HepG2 (cell line): ENCODE data around the gene MAVS. TPM values are rescaled to one million over a fixed set of nuclear protein-coding genes. Genes with fewer than 3 reads are reported as not detected.
A peak's percentile ranks its signal among the peaks of the same experiment; 100 is the strongest.

Experiments used
- ARNTL ChIP-seq: sonication (generic); formaldehyde crosslinking; IDR thresholded peaks from 2 replicates; pipeline ENCODE4 v1.4.0; 2020; ENCODE audit warnings: mild to moderate bottlenecking, missing genetic modification reagents
- CBX1 ChIP-seq: IDR thresholded peaks from one replicate; pipeline ENCODE4 v1.6.1; 2016; ENCODE audit warnings: antibody characterized with exemption, low read depth
- DR1 ChIP-seq: sonication (generic); formaldehyde crosslinking; IDR thresholded peaks from 2 replicates; pipeline ENCODE4 v1.8.0; 2021; ENCODE audit warnings: mild to moderate bottlenecking, missing genetic modification reagents, inconsistent platforms
- FIP1L1 ChIP-seq: fragments of 200-400 bp; formaldehyde crosslinking; IDR thresholded peaks from 2 replicates; pipeline ENCODE4 v1.6.1; 2018; ENCODE audit warnings: low read depth, mild to moderate bottlenecking, low read length, moderate library complexity, borderline replicate concordance; ENCODE audit not compliant: insufficient read depth
- FLYWCH1 ChIP-seq: sonication (generic); formaldehyde crosslinking; IDR thresholded peaks from 2 replicates; pipeline ENCODE4 v1.8.1; 2023; ENCODE audit warnings: mild to moderate bottlenecking, missing genetic modification reagents
- HOXA3 ChIP-seq: sonication (generic); formaldehyde crosslinking; IDR thresholded peaks from 2 replicates; pipeline ENCODE4 v1.5.0; 2020; ENCODE audit warnings: missing genetic modification reagents
- KLF16 ChIP-seq, 2 experiments: sonication (generic) in 1 of 2; formaldehyde crosslinking in 1 of 2; IDR thresholded peaks; 2 replicates each; pipeline versions ENCODE4 v1.6.1 to v1.8.0; 2016 to 2023; ENCODE audit warnings: missing genetic modification reagents in 2 of 2, missing compliant biosample characterization in 1 of 2
- MXI1 ChIP-seq: IDR thresholded peaks from 3 replicates; pipeline ENCODE4 v1.6.1; 2012; ENCODE audit warnings: low read depth, low read length, inconsistent platforms, borderline replicate concordance
- RAD21 ChIP-seq: fragments of 450-650 bp; formaldehyde crosslinking; IDR thresholded peaks from 2 replicates; pipeline ENCODE4 v1.5.0; 2020; ENCODE audit warnings: mild to moderate bottlenecking
- RARA ChIP-seq: IDR thresholded peaks from 2 replicates; pipeline ENCODE4 v1.6.1; 2016; ENCODE audit warnings: missing genetic modification reagents, missing compliant biosample characterization
- SCMH1 ChIP-seq: sonication (generic); formaldehyde crosslinking; IDR thresholded peaks from 2 replicates; pipeline ENCODE4 v1.9.0; 2021; ENCODE audit warnings: missing genetic modification reagents, mild to moderate bottlenecking, borderline replicate concordance
- SPEN ChIP-seq: sonication (generic); formaldehyde crosslinking; IDR thresholded peaks from 2 replicates; pipeline ENCODE4 v1.5.1; 2020; ENCODE audit warnings: low read depth, mild to moderate bottlenecking, missing genetic modification reagents
- SRSF1 ChIP-seq: fragments of 200-400 bp; formaldehyde crosslinking; optimal IDR thresholded peaks from 2 replicates; pipeline ENCODE3; 2017; ENCODE audit warnings: mild to moderate bottlenecking, low read depth, low read length, moderate library complexity
- STAT5B ChIP-seq: sonication (generic); formaldehyde crosslinking; IDR thresholded peaks from 2 replicates; pipeline ENCODE4 v1.4.0; 2020; ENCODE audit warnings: missing genetic modification reagents
- TGIF2 ChIP-seq: IDR thresholded peaks from 2 replicates; pipeline ENCODE4 v1.6.1; 2016; ENCODE audit warnings: control low read depth, missing compliant biosample characterization
- U2AF2 ChIP-seq: fragments of 200-400 bp; formaldehyde crosslinking; IDR thresholded peaks from 2 replicates; pipeline ENCODE4 v1.6.1; 2017; ENCODE audit warnings: low read depth, mild to moderate bottlenecking, low read length
- ZNF10 ChIP-seq: sonication (generic); formaldehyde crosslinking; IDR thresholded peaks from 2 replicates; pipeline ENCODE4 v1.4.0; 2020; ENCODE audit warnings: mild to moderate bottlenecking, low read depth, missing genetic modification reagents, borderline replicate concordance
- ZNF510 ChIP-seq: sonication (generic); formaldehyde crosslinking; IDR thresholded peaks from 2 replicates; pipeline ENCODE4 v1.4.0; 2020; ENCODE audit warnings: low read depth, mild to moderate bottlenecking, missing genetic modification reagents
- ZNF530 ChIP-seq: sonication (generic); formaldehyde crosslinking; IDR thresholded peaks from 2 replicates; pipeline ENCODE4 v1.5.0; 2020; ENCODE audit warnings: low read depth, mild to moderate bottlenecking, missing genetic modification reagents
- ZNF569 ChIP-seq: sonication (generic); formaldehyde crosslinking; IDR thresholded peaks from 2 replicates; pipeline ENCODE4 v1.5.0; 2020; ENCODE audit warnings: mild to moderate bottlenecking, missing genetic modification reagents, moderate library complexity, borderline replicate concordance
- ZNF792 ChIP-seq: IDR thresholded peaks from 2 replicates; pipeline ENCODE4 v1.6.1; 2016
- ZSCAN29 ChIP-seq: sonication (generic); formaldehyde crosslinking; conservative IDR thresholded peaks from 2 replicates; pipeline ENCODE4 v1.4.0; 2020; ENCODE audit warnings: mild to moderate bottlenecking, missing genetic modification reagents
- ZSCAN31 ChIP-seq: sonication (generic); formaldehyde crosslinking; IDR thresholded peaks from 2 replicates; pipeline ENCODE4 v1.5.0; 2020; ENCODE audit warnings: low read depth, mild to moderate bottlenecking, missing genetic modification reagents
- polyA plus RNA-seq, 8 experiments: library from polyadenylated mRNA; depleted of rRNA in 3 of 8; stranded (reverse) in 7 of 8; unstranded in 1 of 8; fragments of >200 nt; fragmentation: Illumina TruSeq in 4 of 8; extraction: Trizol in 4 of 8; gene quantifications; 2 replicates each; pipeline versions ENCODE4 v1.2.1 to v1.2.3, GENCODE V29; 2011 to 2016; ENCODE audit warnings: low read depth in 4 of 8, missing spikeins in 1 of 8, mixed read lengths in 1 of 8; ENCODE audit not compliant: insufficient read depth in 1 of 8
- total RNA-seq, 5 experiments: library from RNA; depleted of rRNA; stranded (reverse); fragments of >200 nt; fragmentation: Illumina TruSeq; extraction: Trizol; gene quantifications; 2 replicates each; pipeline ENCODE4 v1.2.3, GENCODE V29; 2016; ENCODE audit warnings: low read depth in 1 of 5
- TF ChIP-seq, protein P1 (sequence below): IDR thresholded peaks from 2 replicates; pipeline ENCODE4 v1.6.1; 2016; ENCODE audit warnings: missing compliant biosample characterization, missing genetic modification reagents, borderline replicate concordance
- TF ChIP-seq, protein P2 (sequence below): IDR thresholded peaks from 2 replicates; pipeline ENCODE4 v1.6.1; 2016
- TF ChIP-seq, protein P3 (sequence below): IDR thresholded peaks from 2 replicates; pipeline ENCODE4 v1.6.1; 2016
- TF ChIP-seq, protein P4 (sequence below): sonication (generic); formaldehyde crosslinking; IDR thresholded peaks from 2 replicates; pipeline ENCODE4 v1.8.1; 2023; ENCODE audit warnings: missing genetic modification reagents, mild to moderate bottlenecking, borderline replicate concordance

Gene MAVS
- total and polyA plus RNA-seq, 2 of the 13 experiments (the other 11 are each of a cell fraction or from before 2014, with no cell fraction given), result 27.3 to 36.6 TPM

DNA sequence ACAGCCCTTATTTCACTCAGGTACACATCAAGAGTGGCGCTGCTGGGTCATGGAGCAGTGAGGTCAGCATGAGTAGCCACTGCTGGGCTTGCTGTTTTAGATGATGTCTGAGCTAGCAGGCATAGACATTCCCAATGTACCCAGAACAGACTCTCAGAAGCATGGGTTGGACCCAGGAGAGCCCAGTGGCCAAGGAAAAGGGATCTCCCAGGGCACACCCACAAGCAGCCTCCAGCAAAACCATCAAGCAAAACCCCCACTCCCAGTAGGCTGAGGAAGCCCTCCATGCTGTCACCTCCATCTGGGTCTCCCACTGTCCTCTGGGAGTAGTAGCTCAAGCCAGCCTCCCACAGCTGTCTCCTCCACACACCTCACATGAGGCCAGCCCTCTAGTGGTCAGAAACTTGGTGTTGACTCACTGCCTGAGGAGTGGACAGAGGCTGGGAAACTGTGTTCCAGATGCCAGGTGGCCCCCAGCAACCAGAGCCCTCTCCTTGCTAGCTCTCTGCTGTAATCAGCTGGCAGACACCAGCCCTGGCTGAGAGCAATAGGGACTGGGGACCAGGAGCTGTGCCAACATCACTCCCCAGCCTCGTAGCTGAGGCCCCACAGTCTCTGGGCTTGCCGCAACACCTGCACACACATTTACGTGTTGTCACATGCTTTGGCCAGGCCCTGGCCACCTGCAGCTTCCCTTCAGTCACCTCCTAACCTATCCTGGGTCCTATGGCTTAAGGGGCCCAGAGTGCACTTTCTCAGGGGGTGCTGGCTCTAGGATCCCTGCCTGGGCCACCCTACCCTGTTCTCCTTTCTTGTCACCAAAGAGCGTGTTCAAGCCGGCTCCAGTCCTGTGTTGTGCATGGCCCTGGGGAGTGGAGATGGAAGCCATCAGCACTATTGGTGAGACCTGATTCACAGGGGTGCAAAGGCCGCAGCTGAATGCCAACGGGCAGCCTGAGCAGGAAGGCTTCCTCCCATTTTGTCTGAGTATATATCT, 28.2 kb upstream of the MAVS start (continued):
- TF ChIP-seq, protein P1, sequence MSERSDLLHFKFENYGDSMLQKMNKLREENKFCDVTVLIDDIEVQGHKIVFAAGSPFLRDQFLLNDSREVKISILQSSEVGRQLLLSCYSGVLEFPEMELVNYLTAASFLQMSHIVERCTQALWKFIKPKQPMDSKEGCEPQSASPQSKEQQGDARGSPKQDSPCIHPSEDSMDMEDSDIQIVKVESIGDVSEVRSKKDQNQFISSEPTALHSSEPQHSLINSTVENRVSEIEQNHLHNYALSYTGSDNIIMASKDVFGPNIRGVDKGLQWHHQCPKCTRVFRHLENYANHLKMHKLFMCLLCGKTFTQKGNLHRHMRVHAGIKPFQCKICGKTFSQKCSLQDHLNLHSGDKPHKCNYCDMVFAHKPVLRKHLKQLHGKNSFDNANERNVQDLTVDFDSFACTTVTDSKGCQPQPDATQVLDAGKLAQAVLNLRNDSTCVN (CRISPR knock-in tag), result peak; percentile 62; the same call in 1 of the 2 replicates
- TF ChIP-seq, protein P2, sequence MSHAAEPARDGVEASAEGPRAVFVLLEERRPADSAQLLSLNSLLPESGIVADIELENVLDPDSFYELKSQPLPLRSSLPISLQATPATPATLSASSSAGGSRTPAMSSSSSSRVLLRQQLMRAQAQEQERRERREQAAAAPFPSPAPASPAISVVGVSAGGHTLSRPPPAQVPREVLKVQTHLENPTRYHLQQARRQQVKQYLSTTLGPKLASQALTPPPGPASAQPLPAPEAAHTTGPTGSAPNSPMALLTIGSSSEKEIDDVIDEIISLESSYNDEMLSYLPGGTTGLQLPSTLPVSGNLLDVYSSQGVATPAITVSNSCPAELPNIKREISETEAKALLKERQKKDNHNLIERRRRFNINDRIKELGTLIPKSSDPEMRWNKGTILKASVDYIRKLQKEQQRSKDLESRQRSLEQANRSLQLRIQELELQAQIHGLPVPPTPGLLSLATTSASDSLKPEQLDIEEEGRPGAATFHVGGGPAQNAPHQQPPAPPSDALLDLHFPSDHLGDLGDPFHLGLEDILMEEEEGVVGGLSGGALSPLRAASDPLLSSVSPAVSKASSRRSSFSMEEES (CRISPR knock-in tag), result peak; percentile 82
- TF ChIP-seq, protein P3, sequence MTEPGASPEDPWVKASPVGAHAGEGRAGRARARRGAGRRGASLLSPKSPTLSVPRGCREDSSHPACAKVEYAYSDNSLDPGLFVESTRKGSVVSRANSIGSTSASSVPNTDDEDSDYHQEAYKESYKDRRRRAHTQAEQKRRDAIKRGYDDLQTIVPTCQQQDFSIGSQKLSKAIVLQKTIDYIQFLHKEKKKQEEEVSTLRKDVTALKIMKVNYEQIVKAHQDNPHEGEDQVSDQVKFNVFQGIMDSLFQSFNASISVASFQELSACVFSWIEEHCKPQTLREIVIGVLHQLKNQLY (CRISPR knock-in tag), result no peak; the same call in 1 of the 2 replicates
- TF ChIP-seq ZNF569 (CRISPR knock-in tag), result no peak
- TF ChIP-seq RARA, result peak; percentile 55
- TF ChIP-seq ZSCAN31 (CRISPR knock-in tag), result peak; percentile 75; the same call in 1 of the 2 replicates
- TF ChIP-seq, protein P4, sequence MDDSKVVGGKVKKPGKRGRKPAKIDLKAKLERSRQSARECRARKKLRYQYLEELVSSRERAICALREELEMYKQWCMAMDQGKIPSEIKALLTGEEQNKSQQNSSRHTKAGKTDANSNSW (CRISPR knock-in tag), result no peak
- TF ChIP-seq CBX1, result peak; percentile 89
- TF ChIP-seq ZNF10, result 0 out of 2 replicates have a peak, but pooled peaks have one; percentile 82
- TF ChIP-seq RAD21 (CRISPR knock-in tag), result peak; percentile 88
- peak; percentile 91 for TF ChIP-seq ARNTL (CRISPR knock-in tag)
- TF ChIP-seq SRSF1, result peak; percentile 48
- TF ChIP-seq ZNF510 (CRISPR knock-in tag), result no peak
- 0 out of 2 replicates have a peak, but pooled peaks have one; percentile 7 for TF ChIP-seq STAT5B (CRISPR knock-in tag)
- peak; percentile 97 for TF ChIP-seq TGIF2 (CRISPR knock-in tag)
- peak; percentile 52; the same call in 1 of the 2 replicates for TF ChIP-seq SPEN (CRISPR knock-in tag)
- peak; percentile 19; the same call in 1 of the 2 replicates for TF ChIP-seq DR1 (CRISPR knock-in tag)
- TF ChIP-seq KLF16 (CRISPR knock-in tag; IDR thresholded peaks at IDR 0.05), result peak in 1 of 2 experiments; percentile 92; a peak in 1 of 4 replicates
- 0 out of 2 replicates have a peak, but pooled peaks have one; percentile 34 for TF ChIP-seq ZSCAN29 (CRISPR knock-in tag)
- no peak for TF ChIP-seq ZNF530
- no peak for TF ChIP-seq FLYWCH1
- no peak for TF ChIP-seq U2AF2
- TF ChIP-seq SCMH1, result no peak
- 0 out of 2 replicates have a peak, but pooled peaks have one; percentile 80 for TF ChIP-seq FIP1L1
- peak; percentile 88 for TF ChIP-seq HOXA3 (CRISPR knock-in tag)
- TF ChIP-seq ZNF792 (CRISPR knock-in tag), result peak; percentile 90; the same call in 1 of the 2 replicates
- peak; percentile 87; the same call in 2 of the 3 replicates for TF ChIP-seq MXI1
